Astrocyte (in vitro differentiated cells and primary cell): ENCODE measurements around the gene DLG3. TPM values are rescaled to one million over a fixed set of nuclear protein-coding genes. Genes with fewer than 3 reads are reported as not detected.

ENCODE experiments used
- DNase-seq: peaks from one replicate; pipeline ENCODE4 v3.0.0-alpha.2; 2010; ENCODE audit warnings: low read depth
- FAIRE-seq: peaks from 2 replicates; lab custom pipeline; 2011; peaks lifted over from hg19 to GRCh38; lab: Jason Lieb, UNC
- H2AFZ ChIP-seq: 2 replicates; pipeline ENCODE4 v1.6.0; 2012; ENCODE audit warnings: low read depth, low read length, inconsistent platforms
- H3K27ac ChIP-seq: 2 replicates; pipeline ENCODE4 v1.5.1; 2011; ENCODE audit warnings: low read depth, low read length, inconsistent platforms
- H3K27me3 ChIP-seq: 2 replicates; pipeline ENCODE4 v1.6.0; 2011; ENCODE audit warnings: low read length, inconsistent platforms; ENCODE audit not compliant: insufficient read depth
- H3K36me3 ChIP-seq: 2 replicates; pipeline ENCODE4 v1.5.1; 2011; ENCODE audit warnings: low read length, inconsistent platforms; ENCODE audit not compliant: insufficient read depth
- H3K4me1 ChIP-seq: 2 replicates; pipeline ENCODE4 v1.5.1; 2011; ENCODE audit warnings: low read length, inconsistent platforms; ENCODE audit not compliant: insufficient read depth
- H3K4me2 ChIP-seq: 2 replicates; pipeline ENCODE4 v1.6.0; 2012; ENCODE audit warnings: low read length, inconsistent platforms
- H3K4me3 ChIP-seq: 2 replicates; pipeline ENCODE4 v1.5.1; 2011; ENCODE audit warnings: low read depth, mild to moderate bottlenecking, low read length, inconsistent platforms; ENCODE audit not compliant: insufficient read depth
- H3K79me2 ChIP-seq: 2 replicates; pipeline ENCODE4 v1.6.0; 2012; ENCODE audit warnings: mild to moderate bottlenecking, low read length, inconsistent platforms; ENCODE audit not compliant: insufficient read depth
- H3K9ac ChIP-seq: 2 replicates; pipeline ENCODE4 v1.6.0; 2012; ENCODE audit warnings: mild to moderate bottlenecking, low read length, inconsistent platforms
- H3K9me3 ChIP-seq: 2 replicates; pipeline ENCODE4 v1.5.1; 2012; ENCODE audit warnings: low read depth, mild to moderate bottlenecking, low read length, inconsistent platforms; ENCODE audit not compliant: insufficient read depth
- H4K20me1 ChIP-seq: 2 replicates; pipeline ENCODE4 v1.6.0; 2012; ENCODE audit warnings: low read length, inconsistent platforms; ENCODE audit not compliant: insufficient read depth
- H3K27ac Mint-ChIP-seq: one replicate; pipeline ENCODE4 v1.8.0; 2021; ENCODE audit warnings: mild to moderate bottlenecking, mixed read lengths; ENCODE audit not compliant: unreplicated experiment
- H3K27me3 Mint-ChIP-seq: one replicate; pipeline ENCODE4 v1.8.0; 2021; ENCODE audit warnings: low read depth, mixed read lengths; ENCODE audit not compliant: unreplicated experiment
- H3K36me3 Mint-ChIP-seq: one replicate; pipeline ENCODE4 v1.8.0; 2021; ENCODE audit warnings: low read depth, mixed read lengths; ENCODE audit not compliant: unreplicated experiment
- H3K4me1 Mint-ChIP-seq: one replicate; pipeline ENCODE4 v1.8.0; 2021; ENCODE audit warnings: low read depth, mixed read lengths; ENCODE audit not compliant: unreplicated experiment
- H3K4me3 Mint-ChIP-seq: one replicate; pipeline ENCODE4 v1.8.0; 2021; ENCODE audit warnings: mild to moderate bottlenecking, moderate library complexity, mixed read lengths; ENCODE audit not compliant: unreplicated experiment
- H3K9me3 Mint-ChIP-seq: one replicate; pipeline ENCODE4 v1.8.0; 2021; ENCODE audit warnings: mild to moderate bottlenecking, mixed read lengths; ENCODE audit not compliant: unreplicated experiment
- CTCF ChIP-seq: IDR thresholded peaks from 2 replicates; pipeline ENCODE4 v1.5.1; 2011; ENCODE audit warnings: low read depth, mild to moderate bottlenecking, inconsistent platforms, low read length, moderate library complexity; ENCODE audit not compliant: insufficient read depth
- EZH2 ChIP-seq: IDR thresholded peaks from 2 replicates; pipeline ENCODE4 v1.6.1; 2012; ENCODE audit warnings: mild to moderate bottlenecking, low read length, inconsistent platforms; ENCODE audit not compliant: insufficient read depth
- total RNA-seq: library from RNA; stranded (reverse); gene quantifications from 2 replicates; pipeline ENCODE4 v1.2.1, GENCODE V29; 2021

The DLG3 gene
- total RNA-seq, 1 donor from 2014 or later = 15.2 TPM

GRCh38 chrX:70466968-70467367, 22.3 kb downstream of the DLG3 start:
- Histone ChIP-seq H3K27me3 (no peaks in the 10 kb centered on the region), H3K79me2 (no peaks in the 10 kb centered on the region), H3K9ac (no peak overlapping the region), H3K4me2 (no peak overlapping the region), H3K27ac (no peak overlapping the region), H2AFZ (no peak overlapping the region), H3K4me1 (peaks cover 4% of the 10 kb centered on the region), H3K36me3 (no peaks in the 10 kb centered on the region), H4K20me1 (no peaks in the 10 kb centered on the region), H3K4me3 (no peak overlapping the region), H3K9me3 (no peaks in the 10 kb centered on the region)
- DNase-seq (no peak), FAIRE-seq (no peak)
- no peak overlapping the region for H3K27ac Mint-ChIP-seq
- no peaks in the 10 kb centered on the region for H3K27me3 Mint-ChIP-seq
- H3K9me3 Mint-ChIP-seq = no peaks in the 10 kb centered on the region
- no peak for TF ChIP-seq EZH2
- no peak for TF ChIP-seq CTCF
- peaks cover 10% of the 10 kb centered on the region for H3K4me1 Mint-ChIP-seq
- no peak overlapping the region for H3K4me3 Mint-ChIP-seq
- no peaks in the 10 kb centered on the region for H3K36me3 Mint-ChIP-seq

GRCh38 chrX:70468709-70469108, 24.1 kb downstream of the DLG3 start:
- Histone ChIP-seq H3K27me3 (no peaks in the 10 kb centered on the region), H3K79me2 (no peaks in the 10 kb centered on the region), H3K36me3 (no peaks in the 10 kb centered on the region), H3K9me3 (no peaks in the 10 kb centered on the region), H3K9ac (no peak overlapping the region), H3K27ac (no peak overlapping the region), H3K4me2 (no peak overlapping the region), H2AFZ (no peak overlapping the region), H3K4me3 (no peak overlapping the region), H4K20me1 (no peaks in the 10 kb centered on the region), H3K4me1 (peaks cover 4% of the 10 kb centered on the region)
- no peaks in the 10 kb centered on the region for H3K36me3 Mint-ChIP-seq
- no peak for DNase-seq
- no peak overlapping the region for H3K27ac Mint-ChIP-seq
- FAIRE-seq = peak; percentile 41
- H3K4me1 Mint-ChIP-seq = peaks cover 10% of the 10 kb centered on the region
- no peak for TF ChIP-seq EZH2
- no peak for TF ChIP-seq CTCF
- H3K27me3 Mint-ChIP-seq = no peaks in the 10 kb centered on the region
- H3K4me3 Mint-ChIP-seq = no peak overlapping the region
- H3K9me3 Mint-ChIP-seq = no peaks in the 10 kb centered on the region

DNA sequence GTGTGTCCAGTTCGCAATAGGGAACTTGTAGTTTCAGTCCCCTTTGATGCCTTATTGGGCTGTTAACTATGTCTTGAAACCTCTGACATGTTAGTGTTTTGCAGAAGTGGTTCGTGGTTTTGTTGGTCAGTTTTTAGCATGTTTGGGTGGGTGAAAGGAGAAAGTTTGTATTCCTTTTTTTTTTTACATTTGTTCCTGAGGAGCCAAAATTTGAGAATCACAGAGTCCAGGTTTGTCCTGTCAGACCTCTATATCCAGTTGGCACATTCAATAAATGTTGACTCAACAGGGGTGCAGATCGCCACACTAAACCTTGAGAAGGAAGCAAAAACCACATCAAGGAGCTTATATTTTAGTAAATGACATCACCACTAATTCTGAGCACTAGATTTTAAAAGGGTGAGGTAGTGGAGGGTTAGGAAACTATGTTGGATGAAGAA, 26.2 kb downstream of the DLG3 start:
- H3K79me2 ChIP-seq = no peaks in the 10 kb centered on the region
- H3K36me3 Mint-ChIP-seq = no peaks in the 10 kb centered on the region
- H3K27me3 Mint-ChIP-seq = no peaks in the 10 kb centered on the region
- no peaks in the 10 kb centered on the region for H3K36me3 ChIP-seq
- H3K9ac ChIP-seq = peak overlapping the region; percentile 18
- H4K20me1 ChIP-seq = no peaks in the 10 kb centered on the region
- no peak for FAIRE-seq
- no peak overlapping the region for H3K4me2 ChIP-seq
- H3K4me1 Mint-ChIP-seq = peaks cover 8% of the 10 kb centered on the region
- H3K27ac ChIP-seq = no peak overlapping the region
- H3K4me3 ChIP-seq = no peak overlapping the region
- no peaks in the 10 kb centered on the region for H3K9me3 Mint-ChIP-seq
- no peaks in the 10 kb centered on the region for H3K9me3 ChIP-seq
- H3K4me3 Mint-ChIP-seq = no peak overlapping the region
- peak; percentile 71 for DNase-seq
- TF ChIP-seq EZH2 (no peak), CTCF (no peak)
- H3K4me1 ChIP-seq = peaks cover 4% of the 10 kb centered on the region
- no peaks in the 10 kb centered on the region for H3K27me3 ChIP-seq
- peak overlapping the region; percentile 75 for H3K27ac Mint-ChIP-seq
- no peak overlapping the region for H2AFZ ChIP-seq
